Left ventricle myocardium inferior (tissue), 1 donor: ENCODE measurements around the gene MKKS. TPM values are rescaled to one million over a fixed set of nuclear protein-coding genes. Genes with fewer than 3 reads are reported as not detected.

Experiments
- DNase-seq: peaks from one replicate; pipeline ENCODE4 v3.0.0-alpha.2; 2020
- H3K27ac ChIP-seq: fragments of 200-600 bp; replicated peaks from 2 replicates; pipeline ENCODE4 v1.8.0; 2021
- H3K27me3 ChIP-seq: fragments of 200-600 bp; 2 replicates; pipeline ENCODE4 v1.8.0; 2021; ENCODE audit warnings: low read depth
- H3K36me3 ChIP-seq: fragments of 200-600 bp; 2 replicates; pipeline ENCODE4 v1.8.0; 2021
- H3K4me1 ChIP-seq: fragments of 200-600 bp; 2 replicates; pipeline ENCODE4 v1.8.0; 2021
- H3K4me3 ChIP-seq: fragments of 200-600 bp; 2 replicates; pipeline ENCODE4 v1.8.0; 2021; ENCODE audit warnings: mild to moderate bottlenecking, moderate library complexity
- H3K9me3 ChIP-seq: fragments of 200-600 bp; replicated peaks from 2 replicates; pipeline ENCODE4 v1.8.0; 2021
- intact Hi-C: fragments of 100-400 bp; cut with micrococcal nuclease; formaldehyde crosslinking; loops from one replicate; pipeline ENCODE4 v1.11.0; 2022
- total RNA-seq: library from RNA; stranded (reverse); fragmentation: NEBNext Ultra II Directional; extraction: Animal tissue kit (Norgen Biotek cat#: 25700); gene quantifications from one replicate; pipeline ENCODE4 v1.2.1, GENCODE V29; 2021
- TF ChIP-seq, protein P1 (sequence below): fragments of 200-600 bp; IDR thresholded peaks from 2 replicates; pipeline ENCODE4 v1.8.0; 2021; ENCODE audit warnings: antibody characterized with exemption, mild to moderate bottlenecking, borderline replicate concordance
- donor health status: DM: no; HTN: yes; CAD: no; lungs with severe emphysema.

MKKS gene
- total RNA-seq, 1 donor from 2014 or later, result 28.3 TPM

DNA sequence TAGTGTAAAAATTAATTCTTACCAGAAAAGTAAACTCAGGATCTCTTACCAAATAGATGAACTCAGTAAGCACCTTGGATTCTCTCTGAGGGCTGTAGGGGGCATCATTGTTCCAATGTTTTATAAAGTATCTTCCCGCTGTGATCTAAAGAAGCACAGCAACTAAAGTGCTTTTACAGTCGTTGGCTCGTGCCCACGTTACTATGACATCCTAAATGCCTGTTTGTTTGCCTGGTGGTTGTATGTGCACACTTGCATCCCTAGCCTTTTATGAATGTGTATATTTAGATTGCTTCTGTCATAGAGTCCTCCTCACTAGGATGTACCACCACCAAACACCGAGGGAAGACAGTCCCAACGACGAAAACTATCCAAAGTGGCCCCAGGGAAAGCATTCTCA, 35.6 kb upstream of the MKKS start:
- Histone ChIP-seq H3K27ac (no peak overlapping the region), H3K9me3 (peaks cover 5% of the 10 kb centered on the region), H3K36me3 (no peaks in the 10 kb centered on the region), H3K27me3 (no peaks in the 10 kb centered on the region), H3K4me3 (no peak overlapping the region), H3K4me1 (peaks cover 47% of the 10 kb centered on the region)
- no peak for DNase-seq
- TF ChIP-seq, protein P1, sequence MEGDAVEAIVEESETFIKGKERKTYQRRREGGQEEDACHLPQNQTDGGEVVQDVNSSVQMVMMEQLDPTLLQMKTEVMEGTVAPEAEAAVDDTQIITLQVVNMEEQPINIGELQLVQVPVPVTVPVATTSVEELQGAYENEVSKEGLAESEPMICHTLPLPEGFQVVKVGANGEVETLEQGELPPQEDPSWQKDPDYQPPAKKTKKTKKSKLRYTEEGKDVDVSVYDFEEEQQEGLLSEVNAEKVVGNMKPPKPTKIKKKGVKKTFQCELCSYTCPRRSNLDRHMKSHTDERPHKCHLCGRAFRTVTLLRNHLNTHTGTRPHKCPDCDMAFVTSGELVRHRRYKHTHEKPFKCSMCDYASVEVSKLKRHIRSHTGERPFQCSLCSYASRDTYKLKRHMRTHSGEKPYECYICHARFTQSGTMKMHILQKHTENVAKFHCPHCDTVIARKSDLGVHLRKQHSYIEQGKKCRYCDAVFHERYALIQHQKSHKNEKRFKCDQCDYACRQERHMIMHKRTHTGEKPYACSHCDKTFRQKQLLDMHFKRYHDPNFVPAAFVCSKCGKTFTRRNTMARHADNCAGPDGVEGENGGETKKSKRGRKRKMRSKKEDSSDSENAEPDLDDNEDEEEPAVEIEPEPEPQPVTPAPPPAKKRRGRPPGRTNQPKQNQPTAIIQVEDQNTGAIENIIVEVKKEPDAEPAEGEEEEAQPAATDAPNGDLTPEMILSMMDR, result peak; percentile 75
- intact Hi-C loops, result loop anchor here (10.0 kb wide), 1 partner anchor 1075 kb away; no protein-coding TSS in a partner anchor

DNA sequence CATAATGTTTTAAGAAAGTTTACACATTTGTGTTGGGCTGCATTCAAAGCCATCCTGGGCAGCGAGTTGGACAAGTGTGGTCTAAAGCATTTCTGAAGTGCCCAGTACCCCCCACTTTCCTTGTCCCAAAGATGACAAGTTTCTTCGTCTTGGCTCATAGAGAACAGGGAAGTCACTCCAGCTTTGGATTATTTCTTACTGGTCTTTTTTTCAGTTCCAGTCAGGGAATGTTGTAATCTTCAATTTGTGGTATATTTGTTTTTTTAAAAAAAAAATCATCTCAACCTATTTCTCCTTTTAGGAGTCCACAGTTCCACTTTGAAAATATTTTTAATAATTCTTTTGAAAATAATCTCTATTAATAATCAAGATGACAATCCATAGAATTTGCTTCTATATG, 35.0 kb upstream of the MKKS start:
- intact Hi-C loops, result loop anchor here (10.0 kb wide), 1 partner anchor 1076 kb away; no protein-coding TSS in a partner anchor
- no peaks in the 10 kb centered on the region for H3K27me3 ChIP-seq
- H3K36me3 ChIP-seq, result no peaks in the 10 kb centered on the region
- H3K4me1 ChIP-seq, result peaks cover 42% of the 10 kb centered on the region
- H3K4me3 ChIP-seq, result no peak overlapping the region
- TF ChIP-seq, protein P1, result no peak
- H3K27ac ChIP-seq, result no peak overlapping the region
- peaks cover 5% of the 10 kb centered on the region for H3K9me3 ChIP-seq
- DNase-seq, result no peak

DNA sequence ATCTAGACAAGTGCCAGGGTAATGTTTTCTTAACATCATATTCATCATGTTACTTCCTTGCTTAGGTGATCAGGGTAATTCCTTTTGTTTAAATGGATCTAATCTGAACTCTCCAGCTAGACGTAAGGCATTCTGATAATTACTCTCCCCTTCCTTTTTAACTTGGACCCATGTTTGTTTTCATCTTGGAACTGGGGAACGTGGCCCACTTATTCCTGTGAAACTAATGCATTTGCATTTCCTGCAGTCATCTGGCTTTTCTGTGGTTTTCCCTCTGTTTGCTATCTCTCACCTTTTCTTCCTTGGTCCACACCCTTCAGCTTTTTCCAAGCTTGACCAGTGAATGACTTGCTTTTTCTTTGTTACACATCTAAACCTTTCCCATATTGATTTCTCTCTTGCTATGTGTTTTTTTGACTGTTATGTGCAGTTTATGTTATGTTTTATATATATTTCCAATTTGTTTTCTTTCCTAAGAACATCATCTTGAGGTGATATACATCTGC, 34.4 kb upstream of the MKKS start:
- intact Hi-C loops, result loop anchor here (10.0 kb wide), 1 partner anchor 1076 kb away; no protein-coding TSS in a partner anchor
- Histone ChIP-seq H3K27me3 (no peaks in the 10 kb centered on the region), H3K36me3 (no peaks in the 10 kb centered on the region), H3K4me3 (no peak overlapping the region), H3K27ac (peak overlapping the region; percentile 11), H3K4me1 (peaks cover 39% of the 10 kb centered on the region), H3K9me3 (peaks cover 5% of the 10 kb centered on the region)
- TF ChIP-seq, protein P1, result no peak
- no peak for DNase-seq

DNA sequence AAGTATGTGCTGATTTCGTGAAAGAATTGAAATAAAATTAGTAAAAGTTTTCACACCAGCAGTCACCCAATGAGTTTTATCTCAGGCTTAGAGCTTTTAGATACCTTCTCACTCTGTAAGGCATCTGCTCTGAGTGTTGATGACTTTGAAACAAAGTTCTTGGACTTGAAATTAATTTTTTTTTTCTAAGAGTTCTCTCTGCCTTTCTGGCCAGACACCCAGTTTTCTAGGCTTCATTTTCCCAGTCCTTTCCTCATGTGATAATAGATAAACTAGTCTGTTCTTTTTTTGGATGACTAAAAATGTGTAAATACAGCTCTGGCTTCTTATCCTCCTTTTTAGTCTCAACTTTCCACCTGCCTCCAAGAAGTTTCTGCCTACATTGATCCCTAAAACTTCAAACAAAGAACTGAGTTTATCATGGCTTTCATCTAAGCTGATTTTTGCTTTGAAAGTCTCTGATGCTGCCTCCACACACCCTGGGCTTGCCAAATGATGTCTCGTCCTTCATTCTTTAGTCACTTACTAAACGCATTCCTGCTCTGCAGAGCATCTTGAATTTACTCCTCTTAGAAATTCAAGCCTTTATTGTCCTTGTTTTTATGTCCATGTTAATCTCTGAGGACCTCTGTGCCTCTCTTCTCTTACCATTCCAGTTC, 33.8 kb upstream of the MKKS start:
- TF ChIP-seq, protein P1, result no peak
- peaks cover 39% of the 10 kb centered on the region for H3K4me1 ChIP-seq
- peaks cover 5% of the 10 kb centered on the region for H3K9me3 ChIP-seq
- intact Hi-C loops, result loop anchor here (10.0 kb wide), 1 partner anchor 1077 kb away; no protein-coding TSS in a partner anchor
- no peak for DNase-seq
- no peaks in the 10 kb centered on the region for H3K36me3 ChIP-seq
- H3K27ac ChIP-seq, result peak overlapping the region; percentile 68
- H3K4me3 ChIP-seq, result no peak overlapping the region
- H3K27me3 ChIP-seq, result no peaks in the 10 kb centered on the region

DNA sequence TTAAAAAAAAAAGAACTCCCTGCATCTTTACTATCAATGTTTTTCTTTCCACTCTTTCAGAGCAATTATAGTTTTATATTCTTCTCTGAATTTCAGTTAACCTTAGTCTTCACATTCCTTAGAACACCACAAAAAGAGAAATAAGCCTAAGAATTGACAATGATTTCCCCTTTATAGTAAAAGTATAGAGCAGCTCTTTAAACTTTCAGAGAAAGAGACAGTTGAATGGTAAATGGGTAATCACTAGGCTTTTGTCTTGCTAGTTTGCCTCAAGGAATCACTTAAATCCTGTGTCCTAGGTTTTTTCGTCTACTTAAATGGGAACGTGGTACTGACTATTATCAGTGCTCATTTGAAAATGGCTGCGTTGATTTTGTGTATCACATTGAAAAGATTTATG, 32.8 kb upstream of the MKKS start:
- Histone ChIP-seq H3K27ac (peak overlapping the region; percentile 68), H3K9me3 (peaks cover 4% of the 10 kb centered on the region), H3K27me3 (no peaks in the 10 kb centered on the region), H3K4me1 (peaks cover 39% of the 10 kb centered on the region), H3K36me3 (no peaks in the 10 kb centered on the region), H3K4me3 (peak overlapping the region; percentile 24)
- intact Hi-C loops, result loop anchor here (10.0 kb wide), 1 partner anchor 1078 kb away; no protein-coding TSS in a partner anchor
- DNase-seq, result no peak
- TF ChIP-seq, protein P1, result no peak
